GM12878 (cell line): ENCODE measurements around the gene METTL3. TPM values are rescaled to one million over a fixed set of nuclear protein-coding genes. Genes with fewer than 3 reads are reported as not detected.

Experiments used
- ATAC-seq: fragments of 200-7000 bp; cut with Tn5 transposase; 3 replicates; pipeline ENCODE4 v1.9.1; 2020; ENCODE audit warnings: mild to moderate bottlenecking, moderate library complexity
- BruUV-seq: library from RNA; stranded (reverse); fragments of 400-500 nt; replicated peaks from 2 replicates; lab custom pipeline; 2021; lab: Mats Ljungman, UMichigan
- CTCF ChIA-PET: fragments of 300-600 bp; sonication (Branson Sonifier 250); formaldehyde crosslinking; extraction: SDS; loops from one replicate; lab custom pipeline; 2021; ENCODE audit warnings: inconsistent platforms; lab: Yijun Ruan, JAX
- POLR2A ChIA-PET: fragments of 350-600 bp; formaldehyde crosslinking; extraction: SDS; loops from one replicate; lab custom pipeline; 2021; ENCODE audit warnings: inconsistent platforms; lab: Charles Lee
- RAD21 ChIA-PET: fragments of 300-600 bp; sonication (Branson Sonifier 250); formaldehyde crosslinking; loops from one replicate; lab custom pipeline; 2023; ENCODE audit warnings: antibody characterized with exemption; ENCODE audit not compliant: unreplicated experiment; lab: Charles Lee
- SMC1A ChIA-PET: fragments of 300-600 bp; sonication (Branson Sonifier 250); formaldehyde crosslinking; loops from one replicate; lab custom pipeline; 2023; ENCODE audit not compliant: unreplicated experiment, uncharacterized antibody; lab: Charles Lee
- DNase-seq: peaks from one replicate; pipeline ENCODE4 v3.0.0-alpha.2; 2011; ENCODE audit warnings: low read depth, low spot score
- FAIRE-seq: peaks from 3 replicates; lab custom pipeline; 2011; peaks lifted over from hg19 to GRCh38; lab: Jason Lieb, UNC
- H2AFZ ChIP-seq: 2 replicates; pipeline ENCODE4 v1.6.0; 2011; ENCODE audit warnings: low read depth, low read length, control low read depth; ENCODE audit not compliant: control insufficient read depth
- H3K27ac ChIP-seq: 2 replicates; pipeline ENCODE4 v1.5.1; 2011; ENCODE audit warnings: control low read depth; ENCODE audit not compliant: control insufficient read depth, insufficient read depth
- H3K27me3 ChIP-seq, 2 experiments: replicated peaks in 1 of 2; 2 replicates each; pipeline versions ENCODE4 v1.6.0 to v1.6.1; 2011; ENCODE audit warnings: low read length in 1 of 2; ENCODE audit not compliant: control insufficient read depth in 2 of 2, insufficient read depth in 2 of 2
- H3K36me3 ChIP-seq, 2 experiments: 2 replicates each; pipeline ENCODE4 v1.5.1; 2011; ENCODE audit warnings: low read length in 1 of 2; ENCODE audit not compliant: control insufficient read depth in 2 of 2, insufficient read depth in 2 of 2
- H3K4me1 ChIP-seq: 2 replicates; pipeline ENCODE4 v1.6.1; 2011; ENCODE audit warnings: mild to moderate bottlenecking, low read length, moderate library complexity, mixed read lengths; ENCODE audit not compliant: control insufficient read depth, insufficient read depth
- H3K4me2 ChIP-seq: 2 replicates; pipeline ENCODE4 v1.6.0; 2011; ENCODE audit warnings: control low read depth; ENCODE audit not compliant: control insufficient read depth, insufficient read depth
- H3K4me3 ChIP-seq: fragments of 200-600 bp; sonication (generic); 2 replicates; pipeline ENCODE4 v1.5.1; 2016
- H3K79me2 ChIP-seq: 2 replicates; pipeline ENCODE4 v1.6.0; 2011; ENCODE audit warnings: low read length; ENCODE audit not compliant: control insufficient read depth, insufficient read depth
- H3K9ac ChIP-seq: 2 replicates; pipeline ENCODE4 v1.8.0; 2011; ENCODE audit warnings: low read length, control low read depth, mixed read lengths; ENCODE audit not compliant: control insufficient read depth, insufficient read depth
- H3K9me3 ChIP-seq: replicated peaks from 3 replicates; pipeline ENCODE4 v1.5.1; 2011; ENCODE audit warnings: mild to moderate bottlenecking, low read length; ENCODE audit not compliant: control insufficient read depth, insufficient read depth
- H4K20me1 ChIP-seq: 2 replicates; pipeline ENCODE4 v1.6.0; 2011; ENCODE audit not compliant: control insufficient read depth, insufficient read depth
- BCL11A ChIP-seq: IDR thresholded peaks from 2 replicates; pipeline ENCODE4 v1.6.1; 2011; ENCODE audit warnings: low read depth, low read length
- CHD1 ChIP-seq: IDR thresholded peaks from 2 replicates; pipeline ENCODE4 v1.6.1; 2012; ENCODE audit warnings: low read depth, low read length, improper control_type of control experiment
- LARP7 ChIP-seq: fragments of 450-650 bp; IDR thresholded peaks from 2 replicates; pipeline ENCODE4 v1.6.1; 2017; ENCODE audit warnings: mild to moderate bottlenecking
- NRF1 ChIP-seq: conservative IDR thresholded peaks from 2 replicates; pipeline ENCODE4 v1.6.1; 2011; ENCODE audit warnings: mild to moderate bottlenecking, low read depth, low read length, improper control_type of control experiment
- PML ChIP-seq: IDR thresholded peaks from 2 replicates; pipeline ENCODE4 v1.6.1; 2012; ENCODE audit warnings: low read length, inconsistent platforms
- POLR2AphosphoS5 ChIP-seq: IDR thresholded peaks from 2 replicates; pipeline ENCODE4 v1.6.1; 2011; ENCODE audit warnings: mild to moderate bottlenecking, low read length, inconsistent platforms
- SIN3A ChIP-seq: IDR thresholded peaks from 2 replicates; pipeline ENCODE4 v1.6.1; 2012; ENCODE audit warnings: low read depth, low read length, improper control_type of control experiment
- SUZ12 ChIP-seq: fragments of 200-600 bp; sonication (generic); IDR thresholded peaks from one replicate; pipeline ENCODE4 v1.6.1; 2018; ENCODE audit warnings: antibody characterized with exemption, mild to moderate bottlenecking; ENCODE audit not compliant: unreplicated experiment
- YY1 ChIP-seq: IDR thresholded peaks from 2 replicates; pipeline ENCODE4 v1.6.1; 2011; ENCODE audit warnings: low read depth, mild to moderate bottlenecking, low read length
- WGBS: methylation state at CpG from one replicate; pipeline ENCODE4 v1.1.6; 2016; ENCODE audit warnings: low lambda C conversion rate; ENCODE audit not compliant: insufficient replicate concordance, insufficient coverage; ENCODE audit errors: missing lambda C conversion rate; 5-methylcytosine and 5-hydroxymethylcytosine counted together
- in situ Hi-C: fragments of 300-500 bp; cut with MboI; formaldehyde crosslinking; loops from 9 replicates; pipeline ENCODE4 v1.14.3; 2018; ENCODE audit warnings: mixed read lengths
- intact Hi-C: fragments of 100-400 bp; cut with micrococcal nuclease; formaldehyde crosslinking; loops from one replicate; pipeline ENCODE4 v1.14.2; 2022; ENCODE audit not compliant: unreplicated experiment
- polyA plus RNA-seq, 11 experiments: library from polyadenylated mRNA; depleted of rRNA in 4 of 11; unstranded in 6 of 11; stranded (reverse) in 5 of 11; fragments of >200 nt; fragmentation: Nextera tagmentation in 4 of 11; fragmentation: Illumina TruSeq in 1 of 11; extraction: Ambion mirVana in 4 of 11; extraction: Trizol in 1 of 11; gene quantifications; 1 replicate in 1 of 11; 2 replicates in 10 of 11; pipeline versions ENCODE4 v1.2.1 to v1.2.3, GENCODE V29; 2011 to 2016; ENCODE audit warnings: inconsistent platforms in 2 of 11, missing spikeins in 2 of 11, low read depth in 1 of 11
- total RNA-seq, 4 experiments: library from RNA; depleted of rRNA in 3 of 4; stranded (reverse); fragments of >200 nt in 3 of 4; fragmentation: Illumina TruSeq in 1 of 4; extraction: Trizol in 1 of 4; gene quantifications; 2 replicates each; pipeline versions ENCODE4 v1.2.1 to v1.2.3, GENCODE V29; 2013 to 2021
- TF ChIP-seq, protein P1 (sequence below): fragments of 450-650 bp; IDR thresholded peaks from 2 replicates; pipeline ENCODE4 v1.6.1; 2016; ENCODE audit warnings: mild to moderate bottlenecking
- TF ChIP-seq, protein P2 (sequence below): IDR thresholded peaks from 2 replicates; pipeline ENCODE4 v1.6.1; 2011; ENCODE audit warnings: borderline replicate concordance, low read depth, mild to moderate bottlenecking, moderate library complexity, low read length; ENCODE audit not compliant: insufficient read depth, poor library complexity, severe bottlenecking
- TF ChIP-seq, protein P3 (sequence below): fragments of 450-650 bp; IDR thresholded peaks from 2 replicates; pipeline ENCODE4 v1.6.1; 2014; ENCODE audit warnings: mild to moderate bottlenecking
- TF ChIP-seq, protein P4 (sequence below): fragments of 450-650 bp; IDR thresholded peaks from 2 replicates; pipeline ENCODE4 v1.6.1; 2017; ENCODE audit warnings: low read depth, mild to moderate bottlenecking, moderate library complexity
- TF ChIP-seq, protein P5 (sequence below): IDR thresholded peaks from 2 replicates; pipeline ENCODE4 v1.6.1; 2011; ENCODE audit warnings: low read depth, low read length, improper control_type of control experiment, borderline replicate concordance

The METTL3 gene
- total and polyA plus RNA-seq, 10 of the 15 experiments (the other 5 are each of a cell fraction or from before 2014, with no cell fraction given), result 32.8 to 165 (median 65.5) TPM

DNA sequence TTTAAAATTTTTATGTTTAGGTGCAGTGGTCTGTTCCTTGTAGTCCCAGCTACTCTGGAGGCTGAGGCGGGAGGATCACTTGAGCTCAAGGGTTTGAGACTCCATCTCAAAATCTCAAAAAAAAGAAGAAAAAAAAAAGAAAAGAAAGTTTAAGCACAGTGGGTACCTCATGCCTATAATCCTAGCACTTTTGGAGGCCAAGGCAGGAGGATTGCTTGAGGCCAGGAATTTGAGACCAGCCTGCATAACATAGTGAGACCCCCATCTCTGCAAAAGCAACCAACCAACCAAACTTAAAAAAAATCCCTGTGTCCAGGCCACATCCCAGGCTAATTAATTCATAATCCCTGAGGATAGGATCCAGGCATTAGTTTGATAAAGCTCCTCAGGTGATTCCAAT, 18.4 kb upstream of the METTL3 start:
- Histone ChIP-seq H3K36me3 (no peaks in the 10 kb centered on the region), H3K27me3 (no peaks in the 10 kb centered on the region; a peak in 1 of 4 replicates), H3K9me3 (no peaks in the 10 kb centered on the region), H3K9ac (no peak overlapping the region), H3K4me2 (no peak overlapping the region), H2AFZ (no peak overlapping the region), H3K4me3 (no peak overlapping the region), H4K20me1 (no peaks in the 10 kb centered on the region), H3K27ac (no peak overlapping the region), H3K79me2 (no peaks in the 10 kb centered on the region), H3K4me1 (peaks cover 12% of the 10 kb centered on the region)
- RAD21 ChIA-PET, result interaction anchor here (1.2 kb wide), 1 partner anchor 13 kb away, joined by 3 read pairs; no protein-coding TSS in a partner anchor
- WGBS, result 100% methylated on average over 1 of the region's 1 CpG
- no TSS peak for BruUV-seq
- TF ChIP-seq CHD1 (no peak), NRF1 (no peak), PML (no peak), BCL11A (no peak), POLR2AphosphoS5 (no peak), LARP7 (no peak), SIN3A (no peak), SUZ12 (no peak), YY1 (no peak)
- TF ChIP-seq, protein P1, sequence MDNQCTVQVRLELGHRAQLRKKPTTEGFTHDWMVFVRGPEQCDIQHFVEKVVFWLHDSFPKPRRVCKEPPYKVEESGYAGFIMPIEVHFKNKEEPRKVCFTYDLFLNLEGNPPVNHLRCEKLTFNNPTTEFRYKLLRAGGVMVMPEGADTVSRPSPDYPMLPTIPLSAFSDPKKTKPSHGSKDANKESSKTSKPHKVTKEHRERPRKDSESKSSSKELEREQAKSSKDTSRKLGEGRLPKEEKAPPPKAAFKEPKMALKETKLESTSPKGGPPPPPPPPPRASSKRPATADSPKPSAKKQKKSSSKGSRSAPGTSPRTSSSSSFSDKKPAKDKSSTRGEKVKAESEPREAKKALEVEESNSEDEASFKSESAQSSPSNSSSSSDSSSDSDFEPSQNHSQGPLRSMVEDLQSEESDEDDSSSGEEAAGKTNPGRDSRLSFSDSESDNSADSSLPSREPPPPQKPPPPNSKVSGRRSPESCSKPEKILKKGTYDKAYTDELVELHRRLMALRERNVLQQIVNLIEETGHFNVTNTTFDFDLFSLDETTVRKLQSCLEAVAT, result no peak
- TF ChIP-seq, protein P2, sequence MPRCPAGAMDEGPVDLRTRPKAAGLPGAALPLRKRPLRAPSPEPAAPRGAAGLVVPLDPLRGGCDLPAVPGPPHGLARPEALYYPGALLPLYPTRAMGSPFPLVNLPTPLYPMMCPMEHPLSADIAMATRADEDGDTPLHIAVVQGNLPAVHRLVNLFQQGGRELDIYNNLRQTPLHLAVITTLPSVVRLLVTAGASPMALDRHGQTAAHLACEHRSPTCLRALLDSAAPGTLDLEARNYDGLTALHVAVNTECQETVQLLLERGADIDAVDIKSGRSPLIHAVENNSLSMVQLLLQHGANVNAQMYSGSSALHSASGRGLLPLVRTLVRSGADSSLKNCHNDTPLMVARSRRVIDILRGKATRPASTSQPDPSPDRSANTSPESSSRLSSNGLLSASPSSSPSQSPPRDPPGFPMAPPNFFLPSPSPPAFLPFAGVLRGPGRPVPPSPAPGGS, result no peak
- TF ChIP-seq, protein P3, sequence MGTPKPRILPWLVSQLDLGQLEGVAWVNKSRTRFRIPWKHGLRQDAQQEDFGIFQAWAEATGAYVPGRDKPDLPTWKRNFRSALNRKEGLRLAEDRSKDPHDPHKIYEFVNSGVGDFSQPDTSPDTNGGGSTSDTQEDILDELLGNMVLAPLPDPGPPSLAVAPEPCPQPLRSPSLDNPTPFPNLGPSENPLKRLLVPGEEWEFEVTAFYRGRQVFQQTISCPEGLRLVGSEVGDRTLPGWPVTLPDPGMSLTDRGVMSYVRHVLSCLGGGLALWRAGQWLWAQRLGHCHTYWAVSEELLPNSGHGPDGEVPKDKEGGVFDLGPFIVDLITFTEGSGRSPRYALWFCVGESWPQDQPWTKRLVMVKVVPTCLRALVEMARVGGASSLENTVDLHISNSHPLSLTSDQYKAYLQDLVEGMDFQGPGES, result no peak
- TF ChIP-seq, protein P4, sequence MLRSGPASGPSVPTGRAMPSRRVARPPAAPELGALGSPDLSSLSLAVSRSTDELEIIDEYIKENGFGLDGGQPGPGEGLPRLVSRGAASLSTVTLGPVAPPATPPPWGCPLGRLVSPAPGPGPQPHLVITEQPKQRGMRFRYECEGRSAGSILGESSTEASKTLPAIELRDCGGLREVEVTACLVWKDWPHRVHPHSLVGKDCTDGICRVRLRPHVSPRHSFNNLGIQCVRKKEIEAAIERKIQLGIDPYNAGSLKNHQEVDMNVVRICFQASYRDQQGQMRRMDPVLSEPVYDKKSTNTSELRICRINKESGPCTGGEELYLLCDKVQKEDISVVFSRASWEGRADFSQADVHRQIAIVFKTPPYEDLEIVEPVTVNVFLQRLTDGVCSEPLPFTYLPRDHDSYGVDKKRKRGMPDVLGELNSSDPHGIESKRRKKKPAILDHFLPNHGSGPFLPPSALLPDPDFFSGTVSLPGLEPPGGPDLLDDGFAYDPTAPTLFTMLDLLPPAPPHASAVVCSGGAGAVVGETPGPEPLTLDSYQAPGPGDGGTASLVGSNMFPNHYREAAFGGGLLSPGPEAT, result no peak
- TF ChIP-seq, protein P5, sequence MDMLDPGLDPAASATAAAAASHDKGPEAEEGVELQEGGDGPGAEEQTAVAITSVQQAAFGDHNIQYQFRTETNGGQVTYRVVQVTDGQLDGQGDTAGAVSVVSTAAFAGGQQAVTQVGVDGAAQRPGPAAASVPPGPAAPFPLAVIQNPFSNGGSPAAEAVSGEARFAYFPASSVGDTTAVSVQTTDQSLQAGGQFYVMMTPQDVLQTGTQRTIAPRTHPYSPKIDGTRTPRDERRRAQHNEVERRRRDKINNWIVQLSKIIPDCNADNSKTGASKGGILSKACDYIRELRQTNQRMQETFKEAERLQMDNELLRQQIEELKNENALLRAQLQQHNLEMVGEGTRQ, result no peak
- DNase-seq (no peak), ATAC-seq (no peak), FAIRE-seq (no peak)
- POLR2A ChIA-PET, result interaction anchor here (0.6 to 1.3 kb wide), 3 partner anchors 13 to 86 kb away, joined by 3 to 5 read pairs (median 4); partner anchors contain the start of gene METTL3
- in situ Hi-C loops (no loop called here), intact Hi-C loops (no loop called here)
- CTCF ChIA-PET, result interaction anchor here (1.2 to 3.9 kb wide), 4 partner anchors 9 to 30 kb away, joined by 3 to 20 read pairs (median 9); no protein-coding TSS in a partner anchor
- SMC1A ChIA-PET, result interaction anchor here (1.0 to 4.9 kb wide), 4 partner anchors 18 to 48 kb away, joined by 3 to 48 read pairs (median 4); partner anchors contain the start of gene METTL3
